ENCODE data around the gene SUGP1. TPM values are rescaled to one million over a fixed set of nuclear protein-coding genes. Genes with fewer than 3 reads are reported as not detected.

SUGP1 gene
- total RNA-seq, 1 experiment from 2014 or later = 81.3 TPM

- TF ChIP-seq PRDM15 (CRISPR knock-in tag; IDR thresholded peaks at IDR 0.05) = peak; percentile 55; the same call in 1 of the 2 replicates
- peak; percentile 9; the same call in 1 of the 2 replicates for TF ChIP-seq MAX (CRISPR knock-in tag; IDR thresholded peaks at IDR 0.05)
- no peak for TF ChIP-seq E2F5 (CRISPR knock-in tag; IDR thresholded peaks at IDR 0.05)
- no peak for TF ChIP-seq ELF4 (CRISPR knock-in tag; IDR thresholded peaks at IDR 0.05; ENCODE audit: low read depth)
- no peak for TF ChIP-seq KAT7 (CRISPR knock-in tag; IDR thresholded peaks at IDR 0.05; ENCODE audit: borderline replicate concordance)
- no peak for TF ChIP-seq ZNF121 (CRISPR knock-in tag; IDR thresholded peaks at IDR 0.05)
- TF ChIP-seq SOX15 (CRISPR knock-in tag; IDR thresholded peaks at IDR 0.05) = no peak
- no peak for TF ChIP-seq ATF3 (CRISPR knock-in tag; conservative IDR thresholded peaks at IDR 0.05)
- no peak for TF ChIP-seq ZNF138 (CRISPR knock-in tag; conservative IDR thresholded peaks at IDR 0.05)
- TF ChIP-seq GABPB1 (CRISPR knock-in tag; IDR thresholded peaks at IDR 0.05) = no peak
- TF ChIP-seq SMAD4 (CRISPR knock-in tag; IDR thresholded peaks at IDR 0.05) = no peak
- TF ChIP-seq FOXP4 (CRISPR knock-in tag; IDR thresholded peaks at IDR 0.05) = no peak; the same call in 1 of the 2 replicates
- no peak for TF ChIP-seq ESRRA (CRISPR knock-in tag; IDR thresholded peaks at IDR 0.05; ENCODE audit: borderline replicate concordance)
- peak; percentile 26; the same call in 1 of the 2 replicates for TF ChIP-seq HMGXB4 (CRISPR knock-in tag; IDR thresholded peaks at IDR 0.05)
- TF ChIP-seq AR (CRISPR knock-in tag; IDR thresholded peaks at IDR 0.05) = no peak
- TF ChIP-seq TP53 (CRISPR knock-in tag; IDR thresholded peaks at IDR 0.05) = peak; percentile 78; the same call in 1 of the 2 replicates
- TF ChIP-seq TEAD1 (CRISPR knock-in tag; IDR thresholded peaks at IDR 0.05) = 0 out of 2 replicates have a peak, but pooled peaks have one; percentile 17
- TF ChIP-seq CREB1 (CRISPR knock-in tag; IDR thresholded peaks at IDR 0.05) = no peak
- no peak for TF ChIP-seq CBFB (CRISPR knock-in tag; IDR thresholded peaks at IDR 0.05; ENCODE audit: low read depth)
- no peak for TF ChIP-seq USF1 (CRISPR knock-in tag; IDR thresholded peaks at IDR 0.05)
- no peak for TF ChIP-seq FOXK1 (CRISPR knock-in tag; IDR thresholded peaks at IDR 0.05)
- TF ChIP-seq ZNF416 (CRISPR knock-in tag; IDR thresholded peaks at IDR 0.05) = no peak
- TF ChIP-seq PREB (CRISPR knock-in tag; IDR thresholded peaks at IDR 0.05; ENCODE audit: borderline replicate concordance) = no peak
- no peak for TF ChIP-seq ZNF232 (CRISPR knock-in tag; IDR thresholded peaks at IDR 0.05)
Observed at GRCh38 chr19:19321141-19321577, 850 bp upstream of the SUGP1 start (continued).
